Lower leg skin (tissue), 4 donors: ENCODE measurements around the gene NTRK3. TPM values are rescaled to one million over a fixed set of nuclear protein-coding genes. Genes with fewer than 3 reads are reported as not detected.

Experiments used
- DNase-seq, 2 donors: peaks; one replicate each; pipeline ENCODE4 v3.0.0-alpha.2; 2019; ENCODE audit warnings: low spot score in 2 of 2
- H3K4me3 ChIP-seq: fragments of 200-600 bp; sonication (generic); 2 replicates; pipeline ENCODE4 v1.5.1; 2017; ENCODE audit warnings: mild to moderate bottlenecking, low read depth; ENCODE audit not compliant: poor library complexity, severe bottlenecking
- POLR2A ChIP-seq, 2 donors: fragments of 450-650 bp; IDR thresholded peaks; one replicate each; pipeline ENCODE4 v1.6.1; 2016 to 2017; ENCODE audit warnings: antibody characterized with exemption in 2 of 2, mild to moderate bottlenecking in 1 of 2, moderate library complexity in 1 of 2
- WGBS, 2 donors: methylation state at CpG; one replicate each; pipeline ENCODE4 v1.1.5; 2018; 5-methylcytosine and 5-hydroxymethylcytosine counted together
- intact Hi-C: fragments of 100-400 bp; cut with DNase I; formaldehyde crosslinking; loops from one replicate; pipeline ENCODE4 v1.15.0; 2023; ENCODE audit warnings: low total_unique reads
- total RNA-seq, 4 donors: library from RNA; depleted of rRNA; stranded (reverse); fragments of >200 nt; gene quantifications; one replicate each; pipeline ENCODE4 v1.1.0, GENCODE V29; 2016
- TF ChIP-seq, protein P1 (sequence below), 3 donors: fragments of 450-650 bp; IDR thresholded peaks; one replicate each; pipeline ENCODE4 v1.5.1; 2016; ENCODE audit warnings: antibody characterized with exemption in 3 of 3, mild to moderate bottlenecking in 3 of 3, moderate library complexity in 2 of 3

Gene NTRK3
- total RNA-seq, 4 donors from 2014 or later = 0.97 to 5.4 (median 4.4) TPM

DNA sequence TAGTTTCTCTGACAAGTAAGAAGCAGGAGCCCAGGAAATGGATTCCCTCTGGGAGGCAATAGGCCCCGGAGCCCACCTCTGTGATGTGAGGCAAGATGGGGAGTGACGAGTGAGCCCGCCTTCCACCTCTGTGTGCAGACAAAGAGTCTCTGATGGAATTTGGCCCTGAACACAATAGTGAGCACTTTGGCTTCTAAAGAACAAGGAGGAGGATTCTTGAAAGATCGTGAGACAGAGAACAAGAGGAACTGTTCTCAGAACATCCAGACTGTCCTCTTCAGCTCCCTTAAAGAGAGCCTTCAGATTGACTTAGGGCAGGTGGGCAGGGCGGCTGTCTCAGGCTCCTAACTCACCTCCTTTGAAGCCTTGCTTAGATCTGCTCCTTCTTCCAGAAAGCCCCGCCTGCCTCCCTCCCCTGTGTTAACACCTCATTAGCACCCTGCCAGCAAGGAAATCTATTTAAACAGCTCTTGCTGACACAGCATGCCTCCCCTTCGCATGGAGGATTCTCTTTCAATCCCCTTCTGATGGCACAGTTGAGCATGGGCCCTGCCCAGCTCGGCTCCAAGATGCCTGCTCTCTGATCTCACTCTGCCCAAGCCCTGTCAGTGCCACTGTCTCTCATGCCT lies 430.3 kb downstream of the NTRK3 start:
- intact Hi-C loops = no loop called here
- WGBS, 2 donors = 39 to 45% methylated on average over 8 of the region's 8 CpGs
- H3K4me3 ChIP-seq = no peak overlapping the region
- DNase-seq = no peak
- TF ChIP-seq, protein P1, sequence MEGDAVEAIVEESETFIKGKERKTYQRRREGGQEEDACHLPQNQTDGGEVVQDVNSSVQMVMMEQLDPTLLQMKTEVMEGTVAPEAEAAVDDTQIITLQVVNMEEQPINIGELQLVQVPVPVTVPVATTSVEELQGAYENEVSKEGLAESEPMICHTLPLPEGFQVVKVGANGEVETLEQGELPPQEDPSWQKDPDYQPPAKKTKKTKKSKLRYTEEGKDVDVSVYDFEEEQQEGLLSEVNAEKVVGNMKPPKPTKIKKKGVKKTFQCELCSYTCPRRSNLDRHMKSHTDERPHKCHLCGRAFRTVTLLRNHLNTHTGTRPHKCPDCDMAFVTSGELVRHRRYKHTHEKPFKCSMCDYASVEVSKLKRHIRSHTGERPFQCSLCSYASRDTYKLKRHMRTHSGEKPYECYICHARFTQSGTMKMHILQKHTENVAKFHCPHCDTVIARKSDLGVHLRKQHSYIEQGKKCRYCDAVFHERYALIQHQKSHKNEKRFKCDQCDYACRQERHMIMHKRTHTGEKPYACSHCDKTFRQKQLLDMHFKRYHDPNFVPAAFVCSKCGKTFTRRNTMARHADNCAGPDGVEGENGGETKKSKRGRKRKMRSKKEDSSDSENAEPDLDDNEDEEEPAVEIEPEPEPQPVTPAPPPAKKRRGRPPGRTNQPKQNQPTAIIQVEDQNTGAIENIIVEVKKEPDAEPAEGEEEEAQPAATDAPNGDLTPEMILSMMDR (IDR thresholded peaks at IDR 0.05) = no peak
- no peak for TF ChIP-seq POLR2A (IDR thresholded peaks at IDR 0.05)

- WGBS, 2 donors = 91 to 100% methylated on average over 1 of the region's 1 CpG
- intact Hi-C loops = no loop called here
- no peak overlapping the region for H3K4me3 ChIP-seq
- no peak for TF ChIP-seq POLR2A (IDR thresholded peaks at IDR 0.05)
- TF ChIP-seq, protein P1 (IDR thresholded peaks at IDR 0.05) = no peak
- no peak for DNase-seq
Observed at GRCh38 chr15:87818756-87819155, 437.8 kb downstream of the NTRK3 start.

GRCh38 chr15:87817553-87817952 lies 439.0 kb downstream of the NTRK3 start:
- no peak for DNase-seq
- no peak overlapping the region for H3K4me3 ChIP-seq
- WGBS, 2 donors = 92 to 95% methylated on average over 1 of the region's 1 CpG
- intact Hi-C loops = no loop called here
- TF ChIP-seq, protein P1 (IDR thresholded peaks at IDR 0.05) = no peak
- TF ChIP-seq POLR2A (IDR thresholded peaks at IDR 0.05) = no peak

GRCh38 chr15:87816811-87817210 lies 439.7 kb downstream of the NTRK3 start:
- 68 to 70% methylated on average over 5 of the region's 5 CpGs for WGBS, 2 donors
- no peak overlapping the region for H3K4me3 ChIP-seq

GRCh38 chr15:87816016-87816415 lies 440.5 kb downstream of the NTRK3 start:
- DNase-seq = no peak
- 93 to 96% methylated on average over 1 of the region's 1 CpG for WGBS, 2 donors
- TF ChIP-seq, protein P1 (IDR thresholded peaks at IDR 0.05) = no peak
- no peak for TF ChIP-seq POLR2A (IDR thresholded peaks at IDR 0.05)

More at GRCh38 chr15:87816811-87817210, 439.7 kb downstream of the NTRK3 start:
- no peak for DNase-seq
- TF ChIP-seq, protein P1 (IDR thresholded peaks at IDR 0.05) = no peak
- intact Hi-C loops = no loop called here

More at GRCh38 chr15:87816016-87816415, 440.5 kb downstream of the NTRK3 start:
- H3K4me3 ChIP-seq = no peak overlapping the region
- intact Hi-C loops = no loop called here

Other genes starting within 250 kb of the NTRK3 start
- 10 to 100 TPM in 3 of 4 donors, 1 to 10 TPM in 1; 7.6 to 28.4 (median 17.8) TPM for gene MRPL46, start 210.6 kb upstream of the NTRK3 start, total RNA-seq
- gene MRPS11, start 211.0 kb upstream of the NTRK3 start, total RNA-seq = 10 to 100 TPM; 28.4 to 40.0 (median 31.6) TPM